NCI-H2171 (cell line): ENCODE measurements around the gene AFDN.
"Not testable (repeated sequence)": the region's sequence is repeated elsewhere in the genome, so short reads cannot be mapped to it uniquely, and the experiment has no call there.

Source experiments
- DNase-seq: peaks from one replicate; lab custom pipeline; 2025; lab: John Stamatoyannopoulos, UW

Gene AFDN

DNA sequence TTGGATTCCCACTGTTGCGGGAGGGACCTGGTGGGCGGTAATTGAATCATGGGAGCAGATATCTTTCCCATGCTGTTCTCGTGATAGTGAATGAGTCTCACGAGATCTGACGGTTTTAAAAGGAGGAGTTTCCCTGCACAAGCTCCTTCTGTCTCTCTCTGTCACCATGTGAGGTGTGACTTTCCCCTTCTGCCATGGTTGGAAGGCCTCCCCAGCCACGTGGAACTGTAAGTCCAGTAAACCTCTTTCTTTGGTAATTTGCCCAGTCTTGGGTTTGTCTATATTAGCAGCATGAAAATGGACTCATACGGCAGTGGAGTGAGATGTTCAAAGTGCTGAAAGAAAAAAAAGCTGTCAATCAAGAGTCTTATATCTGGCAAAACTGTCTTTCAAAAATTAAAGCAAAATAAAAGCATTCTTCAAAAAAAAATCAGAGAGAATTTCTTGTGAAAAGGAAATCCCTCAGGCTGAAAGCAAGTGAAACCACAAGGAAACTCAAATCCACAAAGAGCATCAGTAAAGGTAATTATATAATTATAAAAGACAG lies 155.3 kb downstream of the AFDN start:
- no peak for DNase-seq

DNA sequence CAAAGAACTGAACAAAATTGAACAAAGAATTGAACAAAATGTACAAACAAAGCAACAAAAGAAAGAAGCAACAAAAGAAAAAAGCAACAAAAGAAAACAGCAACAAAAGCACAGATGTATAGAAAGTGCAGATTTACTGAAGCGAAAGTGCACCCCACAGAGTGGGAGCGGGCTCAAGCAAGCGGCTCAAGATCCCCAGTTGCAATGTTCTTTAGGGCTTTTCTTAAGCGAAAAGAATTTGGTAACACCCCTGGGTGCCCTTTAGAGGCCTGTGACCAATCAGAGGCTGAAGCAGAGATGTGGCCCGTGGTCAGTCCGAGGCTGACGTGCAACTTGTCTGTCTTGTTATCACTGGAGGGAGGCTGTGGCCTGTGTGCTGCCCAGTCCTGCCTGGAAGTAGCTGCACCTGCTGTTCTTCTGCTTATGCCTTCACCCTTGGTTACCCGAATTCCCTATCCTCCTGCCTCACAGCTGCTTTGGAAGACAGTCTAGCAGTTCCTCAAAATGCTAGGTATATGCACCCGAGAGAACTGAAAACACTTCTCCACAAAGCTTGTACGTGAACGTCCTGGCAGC lies 157.5 kb downstream of the AFDN start:
- DNase-seq: no peak

DNA sequence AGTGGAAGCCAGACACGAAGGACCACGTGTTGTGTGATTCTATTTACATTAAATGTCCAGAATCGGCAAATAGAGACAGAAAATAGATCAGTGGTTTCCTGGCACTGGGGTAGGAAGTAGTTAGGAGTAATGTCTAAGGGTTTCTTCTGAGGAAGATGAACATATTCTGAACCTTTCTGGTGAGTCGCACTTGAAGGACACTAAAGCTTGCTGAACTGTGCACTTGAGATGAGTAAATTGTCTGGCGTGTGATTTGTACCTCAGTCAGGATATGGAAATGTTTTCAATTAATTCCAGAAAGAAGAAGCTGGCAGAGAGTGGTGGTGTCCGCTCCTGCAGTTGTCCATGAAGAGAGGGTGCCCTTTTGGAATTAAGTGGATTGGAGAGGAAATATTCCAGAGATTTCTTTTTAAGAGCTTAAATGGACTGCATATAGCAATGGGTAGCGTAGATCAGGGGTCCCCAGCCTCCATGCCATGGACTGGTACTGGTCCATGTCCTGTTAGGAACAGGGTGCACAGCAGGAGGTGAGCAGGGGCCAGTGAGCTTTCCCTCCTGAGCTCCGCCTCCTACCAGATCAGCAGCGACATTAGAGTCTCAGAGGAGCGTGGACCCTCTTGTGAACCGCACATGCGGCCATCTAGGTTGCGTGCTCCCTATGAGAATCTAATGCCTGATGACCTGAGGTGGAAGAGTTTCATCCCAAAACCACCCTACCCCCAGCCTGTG lies 158.3 kb downstream of the AFDN start:
- DNase-seq: no peak

DNA sequence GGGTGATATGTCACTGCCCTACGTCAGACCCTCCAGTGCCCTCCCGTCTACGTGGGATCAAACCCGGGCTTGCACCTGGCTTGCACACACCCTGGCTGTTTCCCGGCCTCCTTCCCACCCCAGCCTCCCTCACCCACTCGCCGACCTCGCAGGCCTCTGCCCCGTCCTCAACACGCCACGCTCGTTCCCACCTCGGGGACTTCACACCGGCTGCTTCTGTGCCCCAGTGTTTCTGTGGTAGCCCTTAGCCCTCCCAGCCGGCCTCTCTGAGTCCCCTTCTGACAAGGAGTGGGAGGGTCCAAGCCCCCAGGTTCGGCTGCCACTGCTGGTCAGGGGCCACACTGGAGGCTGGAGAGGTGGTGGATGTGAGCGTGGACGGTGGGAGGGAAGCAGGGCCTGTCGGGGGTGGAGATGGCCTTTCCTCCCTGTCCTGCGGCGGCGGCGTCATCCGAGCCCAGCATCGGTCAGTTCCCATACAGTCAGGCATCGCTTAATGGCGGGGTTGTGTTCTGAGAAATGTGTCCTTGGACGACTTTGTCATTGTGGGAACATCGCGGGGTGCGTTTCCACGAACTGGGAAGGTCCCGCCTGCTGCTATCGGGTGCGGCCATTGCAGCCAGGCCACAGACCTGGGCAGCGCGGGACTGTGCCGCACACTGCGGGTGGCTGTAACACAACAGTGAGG lies 159.3 kb downstream of the AFDN start:
- DNase-seq: no peak

DNA sequence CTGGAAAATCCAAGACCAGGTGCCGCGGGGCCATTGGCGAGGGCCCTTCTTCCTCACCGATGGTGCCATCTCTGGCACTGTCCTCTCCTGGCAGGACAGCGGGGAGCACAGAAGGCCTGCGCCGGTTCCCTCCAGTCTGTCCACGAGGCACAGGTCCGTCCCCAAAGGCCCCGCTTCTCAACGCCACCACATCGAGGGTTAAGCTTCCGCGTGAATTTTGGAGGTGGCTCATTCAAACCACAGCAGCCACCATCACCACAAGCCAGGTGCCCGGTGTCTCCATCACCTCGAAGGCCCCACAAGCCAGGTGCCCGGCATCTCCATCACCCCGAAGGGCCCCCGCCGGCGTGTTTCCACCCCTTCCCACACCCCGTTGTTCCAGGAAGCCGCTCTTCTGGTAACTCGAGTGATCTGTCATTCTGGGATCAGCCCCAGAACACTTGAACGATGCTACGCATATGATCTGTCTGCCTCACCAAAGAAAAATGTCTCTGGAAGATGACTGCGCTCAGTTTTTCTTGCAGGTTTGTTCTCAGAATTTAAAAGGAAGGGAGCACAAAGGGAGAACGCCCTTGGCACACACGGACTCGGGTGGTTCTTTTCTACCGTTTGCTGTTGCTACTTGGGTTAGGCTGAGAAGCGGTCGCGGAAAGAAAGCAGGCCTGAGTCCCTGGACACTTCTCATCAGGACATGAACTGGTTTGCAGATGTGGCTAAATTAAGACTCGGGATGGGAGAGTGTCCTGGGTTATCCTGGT lies 160.9 kb downstream of the AFDN start:
- DNase-seq: no peak

DNA sequence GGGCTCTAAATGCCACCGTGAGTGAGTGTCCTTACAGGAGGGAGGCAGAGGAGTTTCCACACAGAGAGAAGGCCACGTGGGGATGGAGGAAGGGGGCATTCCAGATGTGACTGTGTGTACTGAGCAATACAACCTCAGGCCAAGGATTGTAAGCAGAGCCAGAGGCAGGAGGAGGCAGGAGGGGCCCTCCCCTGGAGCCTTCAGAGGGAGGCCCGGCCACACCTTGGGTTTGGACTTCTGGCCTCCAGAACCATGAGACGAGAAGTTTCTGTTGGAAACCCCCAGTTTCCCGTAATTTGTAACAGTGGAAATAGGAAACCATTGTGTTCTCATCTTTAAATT lies 161.4 kb downstream of the AFDN start:
- DNase-seq: no peak

DNA sequence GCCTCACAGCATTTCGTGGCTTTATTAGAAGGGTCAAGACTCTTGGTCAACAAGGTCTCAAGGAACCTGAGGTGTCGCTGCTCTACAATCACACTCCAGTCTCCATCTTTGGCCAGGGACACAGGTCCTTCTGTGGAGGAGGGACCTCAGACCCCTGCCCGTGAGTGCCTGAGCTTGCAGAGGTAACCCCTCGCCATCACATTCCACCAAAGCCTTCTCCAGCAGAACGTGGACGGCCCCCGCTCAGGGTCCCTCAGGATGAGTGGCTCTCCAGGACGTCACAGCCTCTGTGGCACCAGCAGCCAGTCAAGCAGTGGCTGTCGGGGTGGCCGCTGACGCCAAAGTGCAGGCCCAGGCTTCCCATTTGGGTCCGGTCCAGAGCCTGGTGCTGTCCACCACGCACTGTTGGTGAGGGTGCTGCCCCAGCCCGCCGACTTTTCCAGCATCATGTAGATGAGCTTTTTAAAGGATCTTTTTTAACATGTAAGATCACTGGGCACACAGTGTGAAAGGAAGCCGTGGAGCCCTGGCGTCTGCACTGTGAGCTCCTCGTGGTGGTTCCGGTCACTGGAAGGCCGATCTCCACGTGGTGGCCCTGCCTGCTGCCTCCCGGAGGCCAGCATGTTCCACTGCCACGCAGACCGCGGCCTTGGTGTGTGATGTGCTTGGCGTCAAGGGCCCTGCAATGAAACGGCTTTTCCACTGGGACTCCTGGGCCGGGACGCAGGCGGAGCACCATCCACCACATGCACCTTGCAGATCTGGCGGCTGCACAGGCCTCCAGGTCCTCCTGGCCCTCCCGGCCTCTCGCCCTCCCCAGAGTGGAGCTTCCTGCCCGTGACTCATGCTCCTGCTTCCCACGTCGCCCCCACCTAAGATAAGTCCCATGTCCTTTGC lies 162.5 kb downstream of the AFDN start:
- no peak for DNase-seq

DNA sequence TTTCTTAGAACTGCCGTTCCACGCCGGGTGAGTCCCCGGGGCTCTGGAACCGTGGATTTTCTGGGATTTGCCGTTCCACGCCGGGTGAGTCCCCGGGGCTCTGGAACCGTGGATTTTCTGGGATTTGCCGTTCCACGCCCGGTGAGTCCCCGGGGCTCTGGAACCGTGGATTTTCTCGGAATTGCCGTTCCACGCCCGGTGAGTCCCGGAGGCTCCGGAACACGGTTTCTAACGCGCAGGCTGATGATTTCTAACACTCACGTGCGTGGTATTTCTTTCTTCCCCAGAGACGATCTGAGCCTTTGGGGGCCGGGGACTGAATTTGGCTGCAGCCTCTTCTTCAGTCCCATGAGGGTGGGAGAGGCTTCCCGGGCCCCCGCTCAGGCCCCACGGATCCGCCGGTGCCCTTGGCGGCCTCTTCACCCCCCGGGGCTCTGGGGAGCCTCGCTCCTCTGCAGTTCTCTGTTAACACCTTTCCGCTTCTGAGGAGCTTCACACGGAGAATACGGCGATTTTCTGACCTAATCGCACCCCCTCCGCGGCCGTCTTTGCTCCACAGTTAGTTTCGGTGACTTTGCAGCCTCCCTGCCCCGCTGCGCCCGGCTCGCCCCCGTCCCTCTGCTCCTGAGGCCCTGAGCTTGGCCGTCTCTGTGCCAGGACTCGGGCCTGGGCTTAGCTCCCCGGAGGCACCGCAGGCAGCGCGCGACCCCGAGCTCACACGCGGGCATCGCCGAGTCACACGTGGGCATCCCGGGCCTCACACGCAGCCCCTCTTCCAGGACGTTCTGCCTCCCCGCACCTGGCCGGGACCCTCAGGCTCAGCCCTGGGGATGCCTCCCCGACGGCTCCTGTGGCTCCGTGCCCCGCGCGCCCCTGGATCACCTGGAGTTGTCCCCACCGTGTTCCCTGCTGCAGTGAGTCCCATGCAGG lies 163.6 kb downstream of the AFDN start:
- no peak for DNase-seq

DNA sequence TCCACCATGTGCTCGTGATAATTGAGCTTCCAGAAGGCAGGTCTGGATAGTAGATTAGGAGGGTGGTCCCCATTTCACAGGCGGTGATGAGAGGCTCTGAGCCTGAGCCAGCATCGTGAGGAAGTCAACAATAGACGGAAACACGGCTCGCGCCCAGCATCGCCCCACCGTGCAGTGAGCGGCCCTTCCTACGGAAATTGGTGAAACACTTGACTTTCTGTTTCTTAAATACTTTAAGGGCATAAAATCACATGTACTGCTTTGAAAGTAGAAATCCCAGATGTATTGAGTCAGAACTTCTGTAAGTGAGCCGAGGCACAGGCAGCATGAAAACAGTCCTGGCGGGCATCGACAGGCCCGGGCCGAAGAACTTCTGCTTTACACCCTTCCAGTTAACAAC lies 166.5 kb downstream of the AFDN start:
- DNase-seq: no peak

DNA sequence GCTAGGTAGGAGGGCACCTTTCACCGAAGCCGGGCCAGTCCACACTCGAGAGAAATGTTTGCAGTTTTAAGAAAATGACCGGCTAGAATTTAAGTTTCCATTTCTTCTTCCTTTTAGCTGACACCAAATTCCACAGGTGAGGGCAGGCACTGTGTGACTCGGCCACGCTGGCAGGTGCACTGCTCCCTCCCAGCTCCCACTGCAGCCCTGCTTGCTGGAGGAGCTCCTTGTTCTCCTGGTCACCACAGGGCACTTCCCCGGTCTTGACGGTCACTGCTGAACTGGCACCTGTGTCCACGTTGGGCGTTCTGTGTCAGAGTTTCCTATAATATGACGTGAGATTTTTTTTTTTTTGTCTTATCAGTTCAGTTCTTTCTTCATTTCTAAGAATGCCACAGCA lies 167.1 kb downstream of the AFDN start:
- DNase-seq: no peak

DNA sequence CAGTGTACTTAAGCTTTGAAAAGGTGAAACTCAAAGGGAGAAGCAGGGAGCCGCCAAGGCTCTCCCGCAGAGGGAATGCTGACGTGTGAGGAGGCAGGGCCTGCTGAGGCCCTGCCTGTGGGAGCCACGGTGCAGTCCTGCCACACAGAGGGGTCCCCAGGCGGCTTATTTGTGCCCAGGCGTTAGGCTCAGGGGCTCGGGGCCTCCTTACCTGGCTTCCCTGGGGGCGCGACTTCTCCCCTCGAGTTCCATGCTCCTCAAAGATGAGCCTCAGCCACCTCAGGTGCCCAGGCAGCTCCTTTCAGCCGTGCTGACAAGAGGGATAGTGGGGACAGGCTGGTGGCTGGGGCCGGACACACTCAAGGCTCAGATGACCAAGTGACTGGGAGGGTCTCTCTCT lies 168.6 kb downstream of the AFDN start:
- no peak for DNase-seq

DNA sequence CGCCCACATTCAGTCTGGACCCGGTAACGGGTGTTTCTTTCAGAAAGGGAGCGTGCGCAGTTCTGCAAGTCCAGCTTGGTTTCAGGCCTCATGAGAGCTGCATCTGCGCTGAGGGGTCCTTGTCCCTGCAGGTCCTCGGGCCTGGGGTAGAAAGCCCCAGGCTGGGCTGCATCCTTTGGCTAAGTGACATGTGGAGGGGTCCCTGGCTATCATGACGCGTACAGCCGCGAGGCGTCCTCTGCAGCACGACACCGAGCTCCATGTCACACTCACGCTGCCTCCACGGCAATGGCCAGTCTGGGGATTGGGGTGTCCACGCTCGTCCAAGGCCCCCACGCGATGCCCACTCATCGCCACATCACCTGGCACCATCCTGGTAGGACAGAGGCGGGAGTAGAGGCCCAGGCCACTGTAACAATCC lies 169.0 kb downstream of the AFDN start:
- DNase-seq: no peak

DNA sequence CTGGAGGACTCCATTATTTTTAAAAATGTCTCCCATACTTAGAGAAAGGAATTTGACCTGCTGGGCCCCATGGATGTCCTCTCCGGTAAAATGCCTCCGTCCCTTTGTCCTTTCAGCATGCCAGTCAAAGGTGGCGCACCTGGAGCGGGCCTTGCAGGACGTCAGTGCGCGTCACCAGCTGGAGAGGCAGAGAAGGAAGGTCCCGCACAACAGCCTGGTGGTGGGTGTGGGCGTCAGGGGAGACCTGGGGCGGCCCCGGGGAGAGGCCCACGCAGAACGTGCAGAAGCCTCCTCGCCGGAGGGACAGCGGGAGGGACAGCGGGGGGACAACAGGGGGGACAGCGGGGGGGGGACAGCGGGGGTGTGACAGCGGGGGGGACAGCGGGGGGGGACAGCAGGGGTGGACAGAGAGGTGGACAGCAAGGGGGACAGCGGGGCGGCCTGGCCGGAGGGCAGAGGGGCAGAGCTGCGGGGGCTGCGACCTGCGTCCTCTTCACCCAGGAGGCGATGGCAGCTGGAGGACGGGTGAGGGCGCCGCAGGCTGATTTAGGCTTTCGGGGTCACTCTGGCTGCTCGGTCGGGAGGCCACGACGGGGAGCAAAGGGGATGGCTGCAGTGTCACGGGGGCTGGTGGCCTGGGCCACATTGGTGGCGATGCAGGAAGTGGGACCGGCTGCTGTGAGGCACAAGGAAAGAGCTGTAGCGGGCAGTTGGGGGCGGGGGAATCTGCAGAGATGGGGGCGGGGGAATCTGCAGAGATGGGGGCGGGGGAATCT lies 169.9 kb downstream of the AFDN start:
- DNase-seq: no peak

DNA sequence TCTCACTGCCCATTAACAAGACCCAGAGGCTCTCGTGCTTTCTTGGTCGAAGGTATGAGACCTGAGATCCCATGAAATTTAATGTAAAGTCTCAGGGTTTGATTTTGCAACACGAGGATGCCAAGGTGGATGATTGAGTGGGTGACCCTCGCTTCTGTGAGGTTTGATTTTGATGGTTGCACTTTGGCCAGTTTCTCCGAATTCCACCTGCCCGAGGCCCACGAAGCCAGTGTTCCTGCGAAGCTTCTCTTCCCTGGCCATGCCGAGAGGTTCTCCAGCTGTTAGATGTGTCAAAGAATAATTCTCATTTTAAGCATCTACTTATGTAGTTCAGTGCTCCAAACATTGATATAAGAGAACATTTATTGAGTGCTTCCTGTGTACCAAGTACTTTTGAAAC lies 170.9 kb downstream of the AFDN start, which contains the start of gene KIF25:
KIF25 (plus strand) TSS at position 30 of the 400 bp plus-strand sequence. CDS start 31,915 bp downstream, outside the sequence.
- no peak for DNase-seq

DNA sequence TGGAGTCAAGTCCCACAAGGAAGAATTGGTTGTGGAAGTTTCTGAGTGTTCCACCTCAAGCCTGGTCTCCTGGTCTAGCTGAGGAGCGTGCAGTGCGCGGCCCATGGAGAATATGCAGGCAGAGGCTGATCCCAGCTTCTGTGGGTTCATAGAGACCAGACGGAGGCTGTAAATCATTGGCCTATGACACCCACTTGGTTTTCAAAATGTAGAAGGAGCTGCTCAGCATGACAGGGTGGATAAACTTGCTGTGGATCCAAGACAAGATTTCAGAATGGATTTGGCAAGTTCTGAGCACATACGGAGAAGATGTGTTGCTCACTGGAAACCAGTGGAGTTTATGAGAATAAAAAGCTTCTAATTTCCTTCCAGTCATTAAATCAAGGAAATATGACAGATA lies 171.5 kb downstream of the AFDN start:
- DNase-seq: no peak

DNA sequence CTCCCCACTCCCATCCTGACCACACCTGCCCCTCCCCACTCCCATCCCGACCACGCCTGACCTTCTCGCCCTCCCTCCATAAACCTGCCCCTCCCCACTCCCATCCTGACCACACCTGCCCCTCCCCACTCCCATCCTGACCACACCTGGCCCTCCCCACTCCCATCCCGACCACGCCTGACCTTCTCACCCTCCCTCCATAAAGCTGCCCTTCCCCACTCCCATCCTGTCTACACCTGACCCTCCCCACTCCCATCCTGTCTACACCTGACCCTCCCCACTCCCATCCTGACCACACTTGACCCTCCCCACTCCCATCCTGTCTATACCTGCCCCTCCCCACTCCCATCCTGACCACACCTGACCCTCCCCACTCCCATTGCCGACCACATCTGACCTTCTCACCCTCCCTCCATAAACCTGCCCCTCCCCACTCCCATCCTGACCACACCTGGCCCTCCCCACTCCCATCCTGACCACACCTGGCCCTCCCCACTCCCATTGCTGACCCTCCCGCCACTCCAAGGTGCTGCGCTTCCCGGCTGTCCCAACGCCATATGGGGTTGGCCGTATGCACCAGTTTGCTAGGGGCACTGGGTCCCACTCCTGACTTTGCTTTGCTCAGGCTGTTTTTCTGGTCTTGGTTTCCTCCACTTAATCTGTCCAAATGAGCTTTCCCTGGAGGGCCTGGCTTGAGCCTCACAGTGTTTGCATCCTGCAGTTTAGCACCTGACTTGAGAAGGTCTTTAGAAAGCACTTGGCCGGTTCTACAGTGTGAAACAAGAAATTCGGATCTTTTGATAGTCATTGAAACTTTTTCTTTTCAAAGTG lies 173.7 kb downstream of the AFDN start:
- DNase-seq: no peak

DNA sequence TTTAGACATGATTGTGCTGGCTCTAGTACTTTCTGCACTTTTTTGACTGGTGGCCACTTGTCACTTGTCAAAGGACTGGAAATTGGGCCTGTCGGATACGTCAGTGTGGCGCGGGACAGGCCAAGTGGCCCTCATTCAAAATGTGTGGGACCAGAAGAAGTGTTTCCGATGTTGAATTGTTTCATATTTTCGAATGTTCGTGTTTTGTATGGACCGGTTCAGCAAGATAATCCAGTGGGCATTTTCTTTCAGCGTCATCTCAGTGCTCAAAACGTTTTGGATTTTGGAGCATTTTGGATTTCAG lies 174.3 kb downstream of the AFDN start:
- no peak for DNase-seq

DNA sequence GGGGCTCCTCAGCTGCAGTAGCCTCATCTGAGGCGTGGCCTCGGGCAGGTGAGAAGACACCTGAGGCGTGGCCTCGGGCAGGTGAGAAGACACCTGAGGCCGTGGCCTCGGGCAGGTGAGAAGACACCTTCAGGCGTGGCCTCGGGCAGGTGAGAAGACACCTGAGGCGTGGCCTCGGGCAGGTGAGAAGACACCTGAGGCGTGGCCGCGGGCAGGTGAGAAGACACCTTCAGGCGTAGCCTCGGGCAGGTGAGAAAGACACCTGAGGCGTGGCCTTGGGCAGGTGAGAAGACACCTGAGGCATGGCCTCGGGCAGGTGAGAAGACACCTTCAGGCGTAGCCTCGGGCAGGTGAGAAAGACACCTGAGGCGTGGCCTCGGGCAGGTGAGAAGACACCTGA lies 174.8 kb downstream of the AFDN start:
- DNase-seq: not testable (repeated sequence)

DNA sequence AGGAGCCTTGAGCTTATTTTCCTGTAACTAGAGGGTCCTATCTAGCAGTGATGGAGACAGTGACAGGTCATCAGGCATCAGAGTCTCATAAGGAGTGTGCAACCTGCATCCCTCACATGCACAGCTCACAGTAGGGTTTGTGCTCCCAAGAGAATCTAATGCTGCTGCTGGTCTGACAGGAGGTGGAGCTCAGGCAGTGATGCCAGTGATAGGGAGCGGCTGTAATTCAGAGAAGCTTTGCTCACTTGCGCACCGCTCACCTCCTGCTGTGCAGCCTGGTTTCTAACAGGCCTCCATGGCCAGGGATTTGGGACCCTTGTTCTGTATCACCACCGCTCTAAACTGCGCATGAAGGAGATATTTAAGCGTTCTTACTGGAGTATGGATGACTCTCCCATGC lies 176.1 kb downstream of the AFDN start:
- DNase-seq: no peak
